Kidney epithelial cell (primary cell): Measurements from ENCODE around the gene HBA1. TPM values are rescaled to one million over a fixed set of nuclear protein-coding genes. Genes with fewer than 3 reads are reported as not detected.
"Not testable (repeated sequence)": the region's sequence is repeated elsewhere in the genome, so short reads cannot be mapped to it uniquely, and the experiment has no call there.

Source experiments
- DNase-seq: peaks from one replicate; pipeline ENCODE4 v3.0.0-alpha.2; 2010; ENCODE audit warnings: low read depth
- H3K27me3 ChIP-seq: 2 replicates; pipeline ENCODE4 v1.6.0; 2011; ENCODE audit warnings: low read length; ENCODE audit not compliant: control insufficient read depth, insufficient read depth
- H3K36me3 ChIP-seq: 2 replicates; pipeline ENCODE4 v1.5.1; 2011; ENCODE audit warnings: low read length; ENCODE audit not compliant: control insufficient read depth, insufficient read depth
- H3K4me3 ChIP-seq: 2 replicates; pipeline ENCODE4 v1.5.1; 2011; ENCODE audit warnings: low read depth, mild to moderate bottlenecking, control low read depth, low read length
- total RNA-seq: library from RNA; depleted of rRNA; stranded (reverse); fragments of >200 nt; gene quantifications from 2 replicates; pipeline ENCODE4 v1.2.3, GENCODE V29; 2015
- TF ChIP-seq, protein P1 (sequence below): IDR thresholded peaks from 2 replicates; pipeline ENCODE4 v1.5.1; 2011; ENCODE audit warnings: mild to moderate bottlenecking, moderate library complexity, low read length, control low read depth, inconsistent platforms; ENCODE audit not compliant: insufficient read depth, poor library complexity, severe bottlenecking

Gene HBA1
- total RNA-seq, 1 donor from 2014 or later = not detected

GRCh38 chr16:169014-169413, 7.5 kb upstream of the HBA1 start:
- peaks cover 62% of the 10 kb centered on the region for H3K27me3 ChIP-seq
- no peaks in the 10 kb centered on the region for H3K36me3 ChIP-seq
- DNase-seq = no peak
- TF ChIP-seq, protein P1, sequence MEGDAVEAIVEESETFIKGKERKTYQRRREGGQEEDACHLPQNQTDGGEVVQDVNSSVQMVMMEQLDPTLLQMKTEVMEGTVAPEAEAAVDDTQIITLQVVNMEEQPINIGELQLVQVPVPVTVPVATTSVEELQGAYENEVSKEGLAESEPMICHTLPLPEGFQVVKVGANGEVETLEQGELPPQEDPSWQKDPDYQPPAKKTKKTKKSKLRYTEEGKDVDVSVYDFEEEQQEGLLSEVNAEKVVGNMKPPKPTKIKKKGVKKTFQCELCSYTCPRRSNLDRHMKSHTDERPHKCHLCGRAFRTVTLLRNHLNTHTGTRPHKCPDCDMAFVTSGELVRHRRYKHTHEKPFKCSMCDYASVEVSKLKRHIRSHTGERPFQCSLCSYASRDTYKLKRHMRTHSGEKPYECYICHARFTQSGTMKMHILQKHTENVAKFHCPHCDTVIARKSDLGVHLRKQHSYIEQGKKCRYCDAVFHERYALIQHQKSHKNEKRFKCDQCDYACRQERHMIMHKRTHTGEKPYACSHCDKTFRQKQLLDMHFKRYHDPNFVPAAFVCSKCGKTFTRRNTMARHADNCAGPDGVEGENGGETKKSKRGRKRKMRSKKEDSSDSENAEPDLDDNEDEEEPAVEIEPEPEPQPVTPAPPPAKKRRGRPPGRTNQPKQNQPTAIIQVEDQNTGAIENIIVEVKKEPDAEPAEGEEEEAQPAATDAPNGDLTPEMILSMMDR = no peak
- H3K4me3 ChIP-seq = no peak overlapping the region

- H3K4me3 ChIP-seq, H3K36me3 ChIP-seq, DNase-seq: not testable (repeated sequence)
- H3K27me3 ChIP-seq = peaks cover 67% of the 10 kb centered on the region
Observed at GRCh38 chr16:170088-170507, 6.4 kb upstream of the HBA1 start.

DNA sequence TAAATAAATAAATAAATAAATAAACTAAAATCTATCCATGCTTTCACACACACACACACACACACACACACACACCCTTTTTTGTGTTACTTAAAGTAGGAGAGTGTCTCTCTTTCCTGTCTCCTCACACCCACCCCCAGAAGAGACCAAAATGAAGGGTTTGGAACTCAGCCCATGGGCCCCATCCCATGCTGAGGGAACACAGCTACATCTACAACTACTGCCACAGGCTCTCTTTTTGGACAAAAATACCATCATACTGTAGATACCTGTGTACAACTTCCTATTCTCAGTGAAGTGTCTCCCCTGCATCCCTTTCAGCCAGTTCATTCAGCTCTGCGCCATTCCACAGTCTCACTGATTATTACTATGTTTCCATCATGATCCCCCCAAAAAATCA, 5.7 kb upstream of the HBA1 start:
- no peak for DNase-seq
- H3K27me3 ChIP-seq = peaks cover 67% of the 10 kb centered on the region

GRCh38 chr16:172374-172941, 4.0 kb upstream of the HBA1 start, which contains the start of gene HBA2:
Gene HBA2 (plus strand): TSS chr16:172876. CDS start chr16:172913, 37 bp downstream.
- not testable (repeated sequence) for DNase-seq, H3K4me3 ChIP-seq, H3K36me3 ChIP-seq
- H3K27me3 ChIP-seq = peaks cover 59% of the 10 kb centered on the region

More for the DNA sequence above, 5.7 kb upstream of the HBA1 start:
- TF ChIP-seq, protein P1 = no peak
- no peak overlapping the region for H3K4me3 ChIP-seq
- no peaks in the 10 kb centered on the region for H3K36me3 ChIP-seq

- not testable (repeated sequence) for H3K36me3 ChIP-seq, DNase-seq, H3K4me3 ChIP-seq
- H3K27me3 ChIP-seq = peaks cover 59% of the 10 kb centered on the region
Observed at GRCh38 chr16:173211-173854, 3.1 kb upstream of the HBA1 start.

DNA sequence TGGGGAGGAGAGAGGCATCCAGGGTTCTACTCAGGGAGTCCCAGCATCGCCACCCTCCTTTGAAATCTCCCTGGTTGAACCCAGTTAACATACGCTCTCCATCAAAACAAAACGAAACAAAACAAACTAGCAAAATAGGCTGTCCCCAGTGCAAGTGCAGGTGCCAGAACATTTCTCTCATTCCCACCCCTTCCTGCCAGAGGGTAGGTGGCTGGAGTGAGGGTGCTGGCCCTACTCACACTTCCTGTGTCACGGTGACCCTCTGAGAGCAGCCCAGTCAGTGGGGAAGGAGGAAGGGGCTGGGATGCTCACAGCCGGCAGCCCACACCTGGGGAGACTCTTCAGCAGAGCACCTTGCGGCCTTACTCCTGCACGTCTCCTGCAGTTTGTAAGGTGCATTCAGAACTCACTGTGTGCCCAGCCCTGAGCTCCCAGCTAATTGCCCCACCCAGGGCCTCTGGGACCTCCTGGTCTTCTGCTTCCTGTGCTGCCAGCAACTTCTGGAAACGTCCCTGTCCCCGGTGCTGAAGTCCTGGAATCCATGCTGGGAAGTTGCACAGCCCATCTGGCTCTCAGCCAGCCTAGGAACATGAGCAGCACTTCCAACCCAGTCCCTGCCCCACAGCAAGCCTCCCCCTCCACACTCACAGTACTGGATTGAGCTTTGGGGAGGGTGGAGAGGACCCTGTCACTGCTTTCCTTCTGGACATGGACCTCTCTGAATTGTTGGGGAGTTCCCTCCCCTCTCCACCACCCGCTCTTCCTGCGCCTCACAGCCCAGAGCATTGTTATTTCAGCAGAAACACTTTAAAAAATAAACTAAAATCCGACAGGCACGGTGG, 2.3 kb upstream of the HBA1 start:
- not testable (repeated sequence) for H3K4me3 ChIP-seq, DNase-seq, H3K36me3 ChIP-seq
- peaks cover 54% of the 10 kb centered on the region for H3K27me3 ChIP-seq

DNA sequence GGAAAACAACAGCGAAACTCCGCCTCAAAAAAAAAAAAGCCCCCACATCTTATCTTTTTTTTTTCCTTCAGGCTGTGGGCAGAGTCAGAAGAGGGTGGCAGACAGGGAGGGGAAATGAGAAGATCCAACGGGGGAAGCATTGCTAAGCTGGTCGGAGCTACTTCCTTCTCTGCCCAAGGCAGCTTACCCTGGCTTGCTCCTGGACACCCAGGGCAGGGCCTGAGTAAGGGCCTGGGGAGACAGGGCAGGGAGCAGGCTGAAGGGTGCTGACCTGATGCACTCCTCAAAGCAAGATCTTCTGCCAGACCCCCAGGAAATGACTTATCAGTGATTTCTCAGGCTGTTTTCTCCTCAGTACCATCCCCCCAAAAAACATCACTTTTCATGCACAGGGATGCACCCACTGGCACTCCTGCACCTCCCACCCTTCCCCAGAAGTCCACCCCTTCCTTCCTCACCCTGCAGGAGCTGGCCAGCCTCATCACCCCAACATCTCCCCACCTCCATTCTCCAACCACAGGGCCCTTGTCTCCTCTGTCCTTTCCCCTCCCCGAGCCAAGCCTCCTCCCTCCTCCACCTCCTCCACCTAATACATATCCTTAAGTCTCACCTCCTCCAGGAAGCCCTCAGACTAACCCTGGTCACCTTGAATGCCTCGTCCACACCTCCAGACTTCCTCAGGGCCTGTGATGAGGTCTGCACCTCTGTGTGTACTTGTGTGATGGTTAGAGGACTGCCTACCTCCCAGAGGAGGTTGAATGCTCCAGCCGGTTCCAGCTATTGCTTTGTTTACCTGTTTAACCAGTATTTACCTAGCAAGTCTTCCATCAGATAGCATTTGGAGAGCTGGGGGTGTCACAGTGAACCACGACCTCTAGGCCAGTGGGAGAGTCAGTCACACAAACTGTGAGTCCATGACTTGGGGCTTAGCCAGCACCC, 1.2 kb upstream of the HBA1 start:
- H3K27me3 ChIP-seq = peaks cover 55% of the 10 kb centered on the region
- TF ChIP-seq, protein P1 = no peak
- no peaks in the 10 kb centered on the region for H3K36me3 ChIP-seq

DNA sequence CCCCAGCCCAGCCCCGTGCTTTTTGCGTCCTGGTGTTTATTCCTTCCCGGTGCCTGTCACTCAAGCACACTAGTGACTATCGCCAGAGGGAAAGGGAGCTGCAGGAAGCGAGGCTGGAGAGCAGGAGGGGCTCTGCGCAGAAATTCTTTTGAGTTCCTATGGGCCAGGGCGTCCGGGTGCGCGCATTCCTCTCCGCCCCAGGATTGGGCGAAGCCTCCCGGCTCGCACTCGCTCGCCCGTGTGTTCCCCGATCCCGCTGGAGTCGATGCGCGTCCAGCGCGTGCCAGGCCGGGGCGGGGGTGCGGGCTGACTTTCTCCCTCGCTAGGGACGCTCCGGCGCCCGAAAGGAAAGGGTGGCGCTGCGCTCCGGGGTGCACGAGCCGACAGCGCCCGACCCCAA, 474 bp upstream of the HBA1 start:
- H3K27me3 ChIP-seq = peaks cover 58% of the 10 kb centered on the region
- not testable (repeated sequence) for H3K4me3 ChIP-seq, DNase-seq, H3K36me3 ChIP-seq

More for the DNA sequence above, 1.2 kb upstream of the HBA1 start:
- no peak for DNase-seq
- no peak overlapping the region for H3K4me3 ChIP-seq
